Brain pericyte (primary cell): ENCODE measurements around the gene GLRA1.

ENCODE experiments used
- DNase-seq: peaks from one replicate; pipeline ENCODE4 v3.0.0-alpha.2; 2012; ENCODE audit warnings: low read depth, low spot score

The GLRA1 gene

DNA sequence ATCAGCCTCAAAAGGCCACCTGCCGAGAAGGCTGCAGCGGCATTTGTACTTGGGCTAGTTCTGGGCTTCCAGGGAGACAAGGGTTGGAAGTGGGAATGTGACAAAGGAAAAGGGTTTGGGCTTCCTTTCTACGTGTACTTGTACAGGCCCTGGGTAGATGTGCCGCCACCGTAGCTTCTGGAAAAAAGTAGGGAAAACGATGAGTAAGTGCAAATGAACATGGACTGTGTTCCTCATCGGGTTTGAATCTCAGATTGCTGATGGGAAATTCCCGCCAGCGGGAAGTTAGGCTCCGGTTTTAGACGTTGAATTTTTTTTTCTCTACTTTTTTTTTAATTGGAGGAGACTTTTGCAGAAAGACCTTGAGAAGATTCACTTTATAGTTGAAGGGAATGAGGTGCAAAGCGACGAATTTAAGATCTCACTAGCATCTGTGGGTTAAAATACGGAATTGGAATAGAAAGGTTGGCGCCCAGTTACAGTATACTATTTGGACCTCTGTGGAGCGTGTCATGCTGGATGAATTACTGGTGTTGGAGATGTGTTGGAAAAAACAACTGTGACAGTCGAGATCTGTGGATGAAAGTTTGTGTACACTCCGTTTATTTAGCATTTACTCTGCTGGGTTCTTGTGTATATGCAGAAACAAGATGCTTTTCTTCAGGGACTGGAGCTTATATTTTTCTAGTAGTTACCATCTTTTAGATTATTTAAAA lies 151.6 kb downstream of the GLRA1 start:
- DNase-seq, result no peak
